IPS-20b (cell line): Measurements from ENCODE around the gene NGLY1.
A peak's percentile ranks its signal among the peaks of the same experiment; 100 is the strongest.

Source experiments
- H3K27ac ChIP-seq: one replicate; pipeline ENCODE4 v1.5.1; 2013; ENCODE audit warnings: low read length
- H3K27me3 ChIP-seq: 2 replicates; pipeline ENCODE4 v1.6.1; 2013; ENCODE audit warnings: mild to moderate bottlenecking, low read length, inconsistent platforms; ENCODE audit not compliant: insufficient read depth
- H3K36me3 ChIP-seq: 2 replicates; pipeline ENCODE4 v1.6.1; 2013; ENCODE audit warnings: low read depth, mild to moderate bottlenecking, inconsistent platforms, low read length, moderate library complexity; ENCODE audit not compliant: insufficient read depth
- H3K4me1 ChIP-seq: 2 replicates; pipeline ENCODE4 v1.6.1; 2013; ENCODE audit warnings: mild to moderate bottlenecking, control low read depth, inconsistent platforms, low read length, moderate library complexity; ENCODE audit not compliant: insufficient read depth
- H3K4me3 ChIP-seq: 2 replicates; pipeline ENCODE4 v1.5.1; 2013; ENCODE audit warnings: mild to moderate bottlenecking, low read length, inconsistent platforms
- H3K9ac ChIP-seq: 2 replicates; pipeline ENCODE4 v1.6.1; 2013; ENCODE audit warnings: low read depth, mild to moderate bottlenecking, inconsistent platforms, low read length, moderate library complexity
- H3K9me3 ChIP-seq: 2 replicates; pipeline ENCODE4 v1.6.1; 2013; ENCODE audit warnings: mild to moderate bottlenecking, low read depth, low read length, inconsistent platforms; ENCODE audit not compliant: insufficient read depth

Gene NGLY1

GRCh38 chr3:25817107-25817506 lies 33.9 kb upstream of the NGLY1 start:
- no peak overlapping the region for H3K9ac ChIP-seq
- peaks cover 4% of the 10 kb centered on the region; the same call in 1 of the 2 replicates for H3K9me3 ChIP-seq
- H3K27me3 ChIP-seq = no peaks in the 10 kb centered on the region
- H3K36me3 ChIP-seq = no peaks in the 10 kb centered on the region
- no peak overlapping the region for H3K4me3 ChIP-seq
- no peak overlapping the region for H3K27ac ChIP-seq
- peaks cover 19% of the 10 kb centered on the region for H3K4me1 ChIP-seq

- Histone ChIP-seq H3K9me3 (peaks cover 4% of the 10 kb centered on the region; the same call in 1 of the 2 replicates), H3K27ac (no peak overlapping the region), H3K4me3 (no peak overlapping the region), H3K9ac (no peak overlapping the region), H3K27me3 (no peaks in the 10 kb centered on the region), H3K4me1 (peaks cover 3% of the 10 kb centered on the region; the same call in 1 of the 2 replicates), H3K36me3 (no peaks in the 10 kb centered on the region)
These were observed 29.4 kb upstream of the NGLY1 start for GRCh38 chr3:25812644-25813043.

GRCh38 chr3:25804676-25805075 lies 21.4 kb upstream of the NGLY1 start:
- Histone ChIP-seq H3K9ac (no peak overlapping the region), H3K4me1 (no peaks in the 10 kb centered on the region), H3K27ac (no peak overlapping the region), H3K9me3 (no peaks in the 10 kb centered on the region), H3K36me3 (no peaks in the 10 kb centered on the region), H3K27me3 (no peaks in the 10 kb centered on the region), H3K4me3 (no peak overlapping the region)

- no peaks in the 10 kb centered on the region for H3K9me3 ChIP-seq
- H3K36me3 ChIP-seq = no peaks in the 10 kb centered on the region
- no peak overlapping the region for H3K27ac ChIP-seq
- H3K4me3 ChIP-seq = no peak overlapping the region
- no peaks in the 10 kb centered on the region for H3K4me1 ChIP-seq
- H3K9ac ChIP-seq = no peak overlapping the region
- no peaks in the 10 kb centered on the region for H3K27me3 ChIP-seq
These were observed 20.6 kb upstream of the NGLY1 start for GRCh38 chr3:25803833-25804232.

GRCh38 chr3:25801786-25802185 lies 18.5 kb upstream of the NGLY1 start:
- no peak overlapping the region for H3K9ac ChIP-seq
- no peaks in the 10 kb centered on the region for H3K36me3 ChIP-seq
- no peaks in the 10 kb centered on the region for H3K4me1 ChIP-seq
- no peaks in the 10 kb centered on the region for H3K27me3 ChIP-seq
- no peak overlapping the region for H3K27ac ChIP-seq
- H3K4me3 ChIP-seq = no peak overlapping the region
- H3K9me3 ChIP-seq = no peaks in the 10 kb centered on the region

GRCh38 chr3:25789596-25790556 lies 6.6 kb upstream of the NGLY1 start, which contains the start of gene OXSM:
Gene OXSM, plus strand, starts transcription at chr3:25790090. Its CDS starts 931 bp downstream, at chr3:25791021.
- H3K36me3 ChIP-seq = no peaks in the 10 kb centered on the region
- H3K27ac ChIP-seq = peak within 1 kb of the TSS; percentile 79
- H3K4me1 ChIP-seq = peaks cover 15% of the 10 kb centered on the region; the same call in 1 of the 2 replicates
- no peaks in the 10 kb centered on the region; the same call in 1 of the 2 replicates for H3K27me3 ChIP-seq
- peak within 1 kb of the TSS; percentile 76 for H3K4me3 ChIP-seq
- H3K9me3 ChIP-seq = no peaks in the 10 kb centered on the region
- peak within 1 kb of the TSS; percentile 76 for H3K9ac ChIP-seq

- Histone ChIP-seq H3K9ac (peak overlapping the region; percentile 76; the same call in 1 of the 2 replicates), H3K4me3 (peak overlapping the region; percentile 76), H3K27ac (no peak overlapping the region), H3K36me3 (no peaks in the 10 kb centered on the region), H3K27me3 (peaks cover 7% of the 10 kb centered on the region), H3K9me3 (no peaks in the 10 kb centered on the region), H3K4me1 (peaks cover 17% of the 10 kb centered on the region; the same call in 1 of the 2 replicates)
These were observed 6.0 kb upstream of the NGLY1 start for GRCh38 chr3:25789209-25789595.

GRCh38 chr3:25787689-25788088 lies 4.4 kb upstream of the NGLY1 start:
- no peak overlapping the region for H3K9ac ChIP-seq
- H3K36me3 ChIP-seq = no peaks in the 10 kb centered on the region
- no peaks in the 10 kb centered on the region for H3K9me3 ChIP-seq
- peaks cover 10% of the 10 kb centered on the region for H3K27me3 ChIP-seq
- peaks cover 22% of the 10 kb centered on the region; the same call in 1 of the 2 replicates for H3K4me1 ChIP-seq
- H3K27ac ChIP-seq = no peak overlapping the region
- H3K4me3 ChIP-seq = no peak overlapping the region

- Histone ChIP-seq H3K36me3 (no peaks in the 10 kb centered on the region), H3K4me3 (no peak overlapping the region), H3K9me3 (no peaks in the 10 kb centered on the region), H3K9ac (no peak overlapping the region), H3K27me3 (peaks cover 10% of the 10 kb centered on the region), H3K27ac (no peak overlapping the region), H3K4me1 (peaks cover 29% of the 10 kb centered on the region)
These were observed 2.6 kb upstream of the NGLY1 start for GRCh38 chr3:25785826-25786225.

GRCh38 chr3:25784971-25785370 lies 1.7 kb upstream of the NGLY1 start:
- no peak overlapping the region for H3K9ac ChIP-seq
- H3K27ac ChIP-seq = no peak overlapping the region
- H3K36me3 ChIP-seq = no peaks in the 10 kb centered on the region
- peaks cover 10% of the 10 kb centered on the region for H3K27me3 ChIP-seq
- H3K9me3 ChIP-seq = no peaks in the 10 kb centered on the region
- no peak overlapping the region for H3K4me3 ChIP-seq
- H3K4me1 ChIP-seq = peaks cover 25% of the 10 kb centered on the region

GRCh38 chr3:25783661-25784512 lies 644 bp upstream of the NGLY1 start:
- peaks cover 19% of the 10 kb centered on the region for H3K4me1 ChIP-seq
- H3K27ac ChIP-seq = no peak overlapping the region
- no peaks in the 10 kb centered on the region for H3K36me3 ChIP-seq
- H3K9me3 ChIP-seq = no peaks in the 10 kb centered on the region
- H3K9ac ChIP-seq = peak overlapping the region; percentile 54; the same call in 1 of the 2 replicates
- peaks cover 10% of the 10 kb centered on the region for H3K27me3 ChIP-seq
- H3K4me3 ChIP-seq = peak overlapping the region; percentile 56
